ENCODE measurements around the gene NACC2. TPM values are rescaled to one million over a fixed set of nuclear protein-coding genes. Genes with fewer than 3 reads are reported as not detected.

The NACC2 gene
- total and polyA plus RNA-seq, 2 of the 8 experiments (the other 6 are each of a cell fraction or from before 2014, with no cell fraction given), result 8.3 to 14.0 TPM

DNA sequence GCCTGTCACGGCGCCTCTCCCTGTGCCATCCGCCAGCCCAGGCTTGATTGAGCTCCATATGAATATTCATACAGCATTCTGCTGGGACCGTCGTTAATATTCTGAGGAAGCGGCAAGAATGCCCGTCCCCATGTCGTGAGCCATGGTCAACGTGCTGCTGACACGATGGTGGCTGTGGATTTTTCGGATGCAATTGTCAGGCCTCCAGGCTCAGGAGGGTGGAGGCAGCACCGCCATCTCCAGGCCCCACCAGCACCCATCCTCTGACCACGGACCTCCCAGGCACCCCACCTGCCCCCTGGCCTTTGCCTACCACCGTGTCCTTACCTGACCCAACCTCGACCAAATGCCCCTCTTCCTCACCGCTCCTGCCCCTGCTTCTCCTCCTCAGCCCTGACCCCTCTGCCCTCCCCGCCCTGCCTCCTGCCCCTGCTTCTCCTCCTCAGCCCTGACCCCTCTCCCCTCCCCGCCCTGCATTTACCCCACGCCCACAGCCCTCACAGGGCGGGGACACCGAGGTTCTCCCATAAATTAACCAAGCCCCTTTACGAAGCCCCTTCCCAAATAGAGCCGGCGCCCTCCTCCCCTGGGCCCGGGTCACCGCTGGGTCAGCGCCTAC, 13.7 kb upstream of the NACC2 start (continued):
- TF ChIP-seq, protein P1, sequence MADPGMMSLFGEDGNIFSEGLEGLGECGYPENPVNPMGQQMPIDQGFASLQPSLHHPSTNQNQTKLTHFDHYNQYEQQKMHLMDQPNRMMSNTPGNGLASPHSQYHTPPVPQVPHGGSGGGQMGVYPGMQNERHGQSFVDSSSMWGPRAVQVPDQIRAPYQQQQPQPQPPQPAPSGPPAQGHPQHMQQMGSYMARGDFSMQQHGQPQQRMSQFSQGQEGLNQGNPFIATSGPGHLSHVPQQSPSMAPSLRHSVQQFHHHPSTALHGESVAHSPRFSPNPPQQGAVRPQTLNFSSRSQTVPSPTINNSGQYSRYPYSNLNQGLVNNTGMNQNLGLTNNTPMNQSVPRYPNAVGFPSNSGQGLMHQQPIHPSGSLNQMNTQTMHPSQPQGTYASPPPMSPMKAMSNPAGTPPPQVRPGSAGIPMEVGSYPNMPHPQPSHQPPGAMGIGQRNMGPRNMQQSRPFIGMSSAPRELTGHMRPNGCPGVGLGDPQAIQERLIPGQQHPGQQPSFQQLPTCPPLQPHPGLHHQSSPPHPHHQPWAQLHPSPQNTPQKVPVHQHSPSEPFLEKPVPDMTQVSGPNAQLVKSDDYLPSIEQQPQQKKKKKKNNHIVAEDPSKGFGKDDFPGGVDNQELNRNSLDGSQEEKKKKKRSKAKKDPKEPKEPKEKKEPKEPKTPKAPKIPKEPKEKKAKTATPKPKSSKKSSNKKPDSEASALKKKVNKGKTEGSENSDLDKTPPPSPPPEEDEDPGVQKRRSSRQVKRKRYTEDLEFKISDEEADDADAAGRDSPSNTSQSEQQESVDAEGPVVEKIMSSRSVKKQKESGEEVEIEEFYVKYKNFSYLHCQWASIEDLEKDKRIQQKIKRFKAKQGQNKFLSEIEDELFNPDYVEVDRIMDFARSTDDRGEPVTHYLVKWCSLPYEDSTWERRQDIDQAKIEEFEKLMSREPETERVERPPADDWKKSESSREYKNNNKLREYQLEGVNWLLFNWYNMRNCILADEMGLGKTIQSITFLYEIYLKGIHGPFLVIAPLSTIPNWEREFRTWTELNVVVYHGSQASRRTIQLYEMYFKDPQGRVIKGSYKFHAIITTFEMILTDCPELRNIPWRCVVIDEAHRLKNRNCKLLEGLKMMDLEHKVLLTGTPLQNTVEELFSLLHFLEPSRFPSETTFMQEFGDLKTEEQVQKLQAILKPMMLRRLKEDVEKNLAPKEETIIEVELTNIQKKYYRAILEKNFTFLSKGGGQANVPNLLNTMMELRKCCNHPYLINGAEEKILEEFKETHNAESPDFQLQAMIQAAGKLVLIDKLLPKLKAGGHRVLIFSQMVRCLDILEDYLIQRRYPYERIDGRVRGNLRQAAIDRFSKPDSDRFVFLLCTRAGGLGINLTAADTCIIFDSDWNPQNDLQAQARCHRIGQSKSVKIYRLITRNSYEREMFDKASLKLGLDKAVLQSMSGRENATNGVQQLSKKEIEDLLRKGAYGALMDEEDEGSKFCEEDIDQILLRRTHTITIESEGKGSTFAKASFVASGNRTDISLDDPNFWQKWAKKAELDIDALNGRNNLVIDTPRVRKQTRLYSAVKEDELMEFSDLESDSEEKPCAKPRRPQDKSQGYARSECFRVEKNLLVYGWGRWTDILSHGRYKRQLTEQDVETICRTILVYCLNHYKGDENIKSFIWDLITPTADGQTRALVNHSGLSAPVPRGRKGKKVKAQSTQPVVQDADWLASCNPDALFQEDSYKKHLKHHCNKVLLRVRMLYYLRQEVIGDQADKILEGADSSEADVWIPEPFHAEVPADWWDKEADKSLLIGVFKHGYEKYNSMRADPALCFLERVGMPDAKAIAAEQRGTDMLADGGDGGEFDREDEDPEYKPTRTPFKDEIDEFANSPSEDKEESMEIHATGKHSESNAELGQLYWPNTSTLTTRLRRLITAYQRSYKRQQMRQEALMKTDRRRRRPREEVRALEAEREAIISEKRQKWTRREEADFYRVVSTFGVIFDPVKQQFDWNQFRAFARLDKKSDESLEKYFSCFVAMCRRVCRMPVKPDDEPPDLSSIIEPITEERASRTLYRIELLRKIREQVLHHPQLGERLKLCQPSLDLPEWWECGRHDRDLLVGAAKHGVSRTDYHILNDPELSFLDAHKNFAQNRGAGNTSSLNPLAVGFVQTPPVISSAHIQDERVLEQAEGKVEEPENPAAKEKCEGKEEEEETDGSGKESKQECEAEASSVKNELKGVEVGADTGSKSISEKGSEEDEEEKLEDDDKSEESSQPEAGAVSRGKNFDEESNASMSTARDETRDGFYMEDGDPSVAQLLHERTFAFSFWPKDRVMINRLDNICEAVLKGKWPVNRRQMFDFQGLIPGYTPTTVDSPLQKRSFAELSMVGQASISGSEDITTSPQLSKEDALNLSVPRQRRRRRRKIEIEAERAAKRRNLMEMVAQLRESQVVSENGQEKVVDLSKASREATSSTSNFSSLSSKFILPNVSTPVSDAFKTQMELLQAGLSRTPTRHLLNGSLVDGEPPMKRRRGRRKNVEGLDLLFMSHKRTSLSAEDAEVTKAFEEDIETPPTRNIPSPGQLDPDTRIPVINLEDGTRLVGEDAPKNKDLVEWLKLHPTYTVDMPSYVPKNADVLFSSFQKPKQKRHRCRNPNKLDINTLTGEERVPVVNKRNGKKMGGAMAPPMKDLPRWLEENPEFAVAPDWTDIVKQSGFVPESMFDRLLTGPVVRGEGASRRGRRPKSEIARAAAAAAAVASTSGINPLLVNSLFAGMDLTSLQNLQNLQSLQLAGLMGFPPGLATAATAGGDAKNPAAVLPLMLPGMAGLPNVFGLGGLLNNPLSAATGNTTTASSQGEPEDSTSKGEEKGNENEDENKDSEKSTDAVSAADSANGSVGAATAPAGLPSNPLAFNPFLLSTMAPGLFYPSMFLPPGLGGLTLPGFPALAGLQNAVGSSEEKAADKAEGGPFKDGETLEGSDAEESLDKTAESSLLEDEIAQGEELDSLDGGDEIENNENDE (IDR thresholded peaks at IDR 0.05; ENCODE audit: insufficient replicate concordance, low read length), result no peak
- no peak for TF ChIP-seq HDAC6 (IDR thresholded peaks at IDR 0.05; ENCODE audit: low read depth, low read length)
- TF ChIP-seq TEAD4 (IDR thresholded peaks at IDR 0.05; ENCODE audit: low read depth, low read length), result no peak
- no peak for TF ChIP-seq SP1 (IDR thresholded peaks at IDR 0.05; ENCODE audit: low read depth, low read length)
- no peak for TF ChIP-seq POLR2A (IDR thresholded peaks at IDR 0.05; ENCODE audit: control extremely low read depth in 1 of 2, low read depth in 2 of 2, low read length in 2 of 2)
- TF ChIP-seq ZNF274 (IDR thresholded peaks at IDR 0.05; ENCODE audit: borderline replicate concordance, extremely low read depth, low read length), result no peak
- TF ChIP-seq TAF1 (IDR thresholded peaks at IDR 0.05; ENCODE audit: low read depth, low read length), result no peak
- TF ChIP-seq RBBP5 (IDR thresholded peaks at IDR 0.05; ENCODE audit: borderline replicate concordance, low read depth, low read length), result no peak
- TF ChIP-seq JUN (IDR thresholded peaks at IDR 0.05; ENCODE audit: low read depth, low read length), result no peak
- no peak for TF ChIP-seq SIRT6 (IDR thresholded peaks at IDR 0.05; ENCODE audit: low read length)
- TF ChIP-seq TAF7 (optimal IDR thresholded peaks at IDR 0.05; ENCODE audit: borderline replicate concordance, low read depth, low read length), result no peak
- no peak for TF ChIP-seq CEBPB (IDR thresholded peaks at IDR 0.05; ENCODE audit: low read depth, low read length)
